ENCODE measurements around the gene OMP.

- no peak for TF ChIP-seq CTCF (IDR thresholded peaks at IDR 0.05; ENCODE audit: low read length)
- TF ChIP-seq EZH2 (optimal IDR thresholded peaks at IDR 0.05; ENCODE audit: low read depth, low read length), result no peak
- no peak for TF ChIP-seq EZH2phosphoT487 (IDR thresholded peaks at IDR 0.05; ENCODE audit: low read length)
Measured at GRCh38 chr11:77147036-77147315, 44.3 kb downstream of the OMP start.

All from MM.1S (cell line).